HepG2 (cell line): ENCODE measurements around the gene ANAPC1. TPM values are rescaled to one million over a fixed set of nuclear protein-coding genes. Genes with fewer than 3 reads are reported as not detected.

Source experiments
- ARID2 ChIP-seq: sonication (generic); formaldehyde crosslinking; IDR thresholded peaks from 2 replicates; pipeline ENCODE4 v1.8.1; 2022; ENCODE audit warnings: mild to moderate bottlenecking, missing genetic modification reagents, borderline replicate concordance
- FOSL2 ChIP-seq: sonication (generic); formaldehyde crosslinking; IDR thresholded peaks from 2 replicates; pipeline ENCODE4 v1.4.0; 2020; ENCODE audit warnings: missing genetic modification reagents
- GTF3A ChIP-seq: sonication (generic); formaldehyde crosslinking; conservative IDR thresholded peaks from 2 replicates; pipeline ENCODE4 v1.4.0; 2020; ENCODE audit warnings: mild to moderate bottlenecking, missing genetic modification reagents
- JARID2 ChIP-seq: sonication (generic); formaldehyde crosslinking; IDR thresholded peaks from 2 replicates; pipeline ENCODE4 v1.8.1; 2023; ENCODE audit warnings: missing genetic modification reagents, inconsistent platforms; ENCODE audit not compliant: insufficient replicate concordance
- JUN ChIP-seq: sonication (generic); formaldehyde crosslinking; IDR thresholded peaks from 2 replicates; pipeline ENCODE4 v1.4.0; 2020; ENCODE audit warnings: mild to moderate bottlenecking, missing genetic modification reagents
- KDM5B ChIP-seq: sonication (generic); formaldehyde crosslinking; IDR thresholded peaks from 2 replicates; pipeline ENCODE4 v1.4.0; 2020; ENCODE audit warnings: missing genetic modification reagents, mild to moderate bottlenecking, borderline replicate concordance
- MAF1 ChIP-seq: sonication (generic); formaldehyde crosslinking; IDR thresholded peaks from 2 replicates; pipeline ENCODE4 v1.5.0; 2020; ENCODE audit warnings: missing genetic modification reagents, borderline replicate concordance
- REPIN1 ChIP-seq: sonication (generic); formaldehyde crosslinking; IDR thresholded peaks from 2 replicates; pipeline ENCODE4 v1.8.0; 2022; ENCODE audit warnings: missing genetic modification reagents, low read depth, mild to moderate bottlenecking, borderline replicate concordance
- SRSF1 ChIP-seq: fragments of 200-400 bp; formaldehyde crosslinking; optimal IDR thresholded peaks from 2 replicates; pipeline ENCODE3; 2017; ENCODE audit warnings: mild to moderate bottlenecking, low read depth, low read length, moderate library complexity
- ZNF672 ChIP-seq: sonication (generic); formaldehyde crosslinking; IDR thresholded peaks from 2 replicates; pipeline ENCODE4 v1.8.1; 2022; ENCODE audit warnings: missing genetic modification reagents
- ZNF737 ChIP-seq: sonication (generic); formaldehyde crosslinking; IDR thresholded peaks from 2 replicates; pipeline ENCODE4 v1.5.0; 2020; ENCODE audit warnings: missing genetic modification reagents, mild to moderate bottlenecking, borderline replicate concordance
- polyA plus RNA-seq, 8 experiments: library from polyadenylated mRNA; depleted of rRNA in 3 of 8; stranded (reverse) in 7 of 8; unstranded in 1 of 8; fragments of >200 nt; fragmentation: Illumina TruSeq in 4 of 8; extraction: Trizol in 4 of 8; gene quantifications; 2 replicates each; pipeline versions ENCODE4 v1.2.1 to v1.2.3, GENCODE V29; 2011 to 2016; ENCODE audit warnings: low read depth in 4 of 8, missing spikeins in 1 of 8, mixed read lengths in 1 of 8; ENCODE audit not compliant: insufficient read depth in 1 of 8
- total RNA-seq, 5 experiments: library from RNA; depleted of rRNA; stranded (reverse); fragments of >200 nt; fragmentation: Illumina TruSeq; extraction: Trizol; gene quantifications; 2 replicates each; pipeline ENCODE4 v1.2.3, GENCODE V29; 2016; ENCODE audit warnings: low read depth in 1 of 5
- TF ChIP-seq, protein P1 (sequence below): sonication (generic); formaldehyde crosslinking; conservative IDR thresholded peaks from 2 replicates; pipeline ENCODE4 v1.4.0; 2020; ENCODE audit warnings: missing genetic modification reagents
- TF ChIP-seq, protein P2 (sequence below): IDR thresholded peaks from 2 replicates; pipeline ENCODE4 v1.6.1; 2016; ENCODE audit warnings: missing biosample characterization, missing genetic modification reagents, low read depth
- TF ChIP-seq, protein P3 (sequence below): sonication (generic); formaldehyde crosslinking; IDR thresholded peaks from 2 replicates; pipeline ENCODE4 v1.9.0; 2021; ENCODE audit warnings: mild to moderate bottlenecking, missing genetic modification reagents
- TF ChIP-seq, protein P4 (sequence below): sonication (generic); formaldehyde crosslinking; IDR thresholded peaks from 2 replicates; pipeline ENCODE4 v1.4.0; 2020; ENCODE audit warnings: missing genetic modification reagents

The ANAPC1 gene
- total and polyA plus RNA-seq, 2 of the 13 experiments (the other 11 are each of a cell fraction or from before 2014, with no cell fraction given): 50.0 to 89.7 TPM

DNA sequence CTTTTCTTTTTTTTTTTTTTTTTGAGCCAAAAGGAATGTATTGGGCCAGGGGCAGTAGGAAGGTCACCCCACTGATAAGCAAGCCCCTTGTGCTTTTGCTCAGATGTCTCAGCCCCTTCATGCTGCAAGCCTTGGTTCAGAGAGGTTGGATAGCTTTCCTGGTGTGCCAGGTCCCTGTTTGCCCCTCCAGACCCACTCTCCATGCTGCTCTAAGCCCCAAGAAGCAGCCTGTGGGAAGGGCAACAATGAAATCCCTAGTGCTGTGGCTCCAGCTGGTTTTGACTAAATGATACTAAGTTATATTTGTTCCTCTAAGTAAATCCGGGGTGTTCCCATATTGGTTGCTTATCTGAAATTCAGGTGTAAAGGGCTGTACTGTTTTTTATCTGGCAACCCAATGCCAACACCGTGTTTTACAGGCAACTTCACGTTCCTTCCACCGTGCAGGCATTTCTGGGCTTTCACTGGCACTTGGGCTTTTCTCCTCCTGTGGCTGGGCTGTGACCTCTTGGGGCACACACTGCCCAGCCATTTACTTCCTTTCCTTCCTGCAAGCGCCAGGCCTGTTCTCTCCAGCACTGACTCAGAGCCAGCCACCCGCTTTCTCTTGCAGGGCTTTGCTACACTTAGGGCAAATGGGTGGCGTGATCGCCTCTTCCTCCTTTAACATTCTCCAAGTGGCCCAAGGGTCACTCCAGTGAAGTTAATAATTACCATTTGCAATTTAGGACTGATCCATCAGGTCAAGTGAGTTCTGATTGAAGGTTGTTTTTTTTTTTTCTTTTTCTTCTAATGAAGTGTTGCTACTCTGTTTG is 36.0 kb upstream of the ANAPC1 start (continued):
- TF ChIP-seq, protein P1, sequence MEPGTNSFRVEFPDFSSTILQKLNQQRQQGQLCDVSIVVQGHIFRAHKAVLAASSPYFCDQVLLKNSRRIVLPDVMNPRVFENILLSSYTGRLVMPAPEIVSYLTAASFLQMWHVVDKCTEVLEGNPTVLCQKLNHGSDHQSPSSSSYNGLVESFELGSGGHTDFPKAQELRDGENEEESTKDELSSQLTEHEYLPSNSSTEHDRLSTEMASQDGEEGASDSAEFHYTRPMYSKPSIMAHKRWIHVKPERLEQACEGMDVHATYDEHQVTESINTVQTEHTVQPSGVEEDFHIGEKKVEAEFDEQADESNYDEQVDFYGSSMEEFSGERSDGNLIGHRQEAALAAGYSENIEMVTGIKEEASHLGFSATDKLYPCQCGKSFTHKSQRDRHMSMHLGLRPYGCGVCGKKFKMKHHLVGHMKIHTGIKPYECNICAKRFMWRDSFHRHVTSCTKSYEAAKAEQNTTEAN (CRISPR knock-in tag): peak; percentile 68; the same call in 1 of the 2 replicates
- TF ChIP-seq FOSL2 (peak; percentile 82), ZNF672 (CRISPR knock-in tag) (no peak), JARID2 (CRISPR knock-in tag) (no peak), SRSF1 (no peak), MAF1 (no peak), ZNF737 (CRISPR knock-in tag) (no peak), REPIN1 (CRISPR knock-in tag) (peak; percentile 83), KDM5B (CRISPR knock-in tag) (peak; percentile 13; the same call in 1 of the 2 replicates), JUN (CRISPR knock-in tag) (0 out of 2 replicates have a peak, but pooled peaks have one; percentile 47), GTF3A (no peak), ARID2 (CRISPR knock-in tag) (no peak)
- TF ChIP-seq, protein P2, sequence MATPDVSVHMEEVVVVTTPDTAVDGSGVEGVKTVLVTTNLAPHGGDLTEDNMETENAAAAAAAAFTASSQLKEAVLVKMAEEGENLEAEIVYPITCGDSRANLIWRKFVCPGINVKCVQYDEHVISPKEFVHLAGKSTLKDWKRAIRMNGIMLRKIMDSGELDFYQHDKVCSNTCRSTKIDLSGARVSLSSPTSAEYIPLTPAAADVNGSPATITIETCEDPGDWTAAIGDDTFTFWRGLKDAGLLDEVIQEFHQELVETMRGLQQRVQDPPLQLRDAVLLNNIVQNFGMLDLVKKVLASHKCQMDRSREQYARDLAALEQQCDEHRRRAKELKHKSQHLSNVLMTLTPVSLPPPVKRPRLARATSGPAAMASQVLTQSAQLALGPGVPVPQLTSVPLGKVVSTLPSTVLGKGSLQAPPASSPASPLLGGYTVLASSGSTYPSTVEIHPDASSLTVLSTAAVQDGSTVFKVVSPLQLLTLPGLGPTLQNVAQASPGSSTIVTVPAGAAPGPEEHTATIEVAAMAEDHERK (CRISPR knock-in tag): no peak
- TF ChIP-seq, protein P3, sequence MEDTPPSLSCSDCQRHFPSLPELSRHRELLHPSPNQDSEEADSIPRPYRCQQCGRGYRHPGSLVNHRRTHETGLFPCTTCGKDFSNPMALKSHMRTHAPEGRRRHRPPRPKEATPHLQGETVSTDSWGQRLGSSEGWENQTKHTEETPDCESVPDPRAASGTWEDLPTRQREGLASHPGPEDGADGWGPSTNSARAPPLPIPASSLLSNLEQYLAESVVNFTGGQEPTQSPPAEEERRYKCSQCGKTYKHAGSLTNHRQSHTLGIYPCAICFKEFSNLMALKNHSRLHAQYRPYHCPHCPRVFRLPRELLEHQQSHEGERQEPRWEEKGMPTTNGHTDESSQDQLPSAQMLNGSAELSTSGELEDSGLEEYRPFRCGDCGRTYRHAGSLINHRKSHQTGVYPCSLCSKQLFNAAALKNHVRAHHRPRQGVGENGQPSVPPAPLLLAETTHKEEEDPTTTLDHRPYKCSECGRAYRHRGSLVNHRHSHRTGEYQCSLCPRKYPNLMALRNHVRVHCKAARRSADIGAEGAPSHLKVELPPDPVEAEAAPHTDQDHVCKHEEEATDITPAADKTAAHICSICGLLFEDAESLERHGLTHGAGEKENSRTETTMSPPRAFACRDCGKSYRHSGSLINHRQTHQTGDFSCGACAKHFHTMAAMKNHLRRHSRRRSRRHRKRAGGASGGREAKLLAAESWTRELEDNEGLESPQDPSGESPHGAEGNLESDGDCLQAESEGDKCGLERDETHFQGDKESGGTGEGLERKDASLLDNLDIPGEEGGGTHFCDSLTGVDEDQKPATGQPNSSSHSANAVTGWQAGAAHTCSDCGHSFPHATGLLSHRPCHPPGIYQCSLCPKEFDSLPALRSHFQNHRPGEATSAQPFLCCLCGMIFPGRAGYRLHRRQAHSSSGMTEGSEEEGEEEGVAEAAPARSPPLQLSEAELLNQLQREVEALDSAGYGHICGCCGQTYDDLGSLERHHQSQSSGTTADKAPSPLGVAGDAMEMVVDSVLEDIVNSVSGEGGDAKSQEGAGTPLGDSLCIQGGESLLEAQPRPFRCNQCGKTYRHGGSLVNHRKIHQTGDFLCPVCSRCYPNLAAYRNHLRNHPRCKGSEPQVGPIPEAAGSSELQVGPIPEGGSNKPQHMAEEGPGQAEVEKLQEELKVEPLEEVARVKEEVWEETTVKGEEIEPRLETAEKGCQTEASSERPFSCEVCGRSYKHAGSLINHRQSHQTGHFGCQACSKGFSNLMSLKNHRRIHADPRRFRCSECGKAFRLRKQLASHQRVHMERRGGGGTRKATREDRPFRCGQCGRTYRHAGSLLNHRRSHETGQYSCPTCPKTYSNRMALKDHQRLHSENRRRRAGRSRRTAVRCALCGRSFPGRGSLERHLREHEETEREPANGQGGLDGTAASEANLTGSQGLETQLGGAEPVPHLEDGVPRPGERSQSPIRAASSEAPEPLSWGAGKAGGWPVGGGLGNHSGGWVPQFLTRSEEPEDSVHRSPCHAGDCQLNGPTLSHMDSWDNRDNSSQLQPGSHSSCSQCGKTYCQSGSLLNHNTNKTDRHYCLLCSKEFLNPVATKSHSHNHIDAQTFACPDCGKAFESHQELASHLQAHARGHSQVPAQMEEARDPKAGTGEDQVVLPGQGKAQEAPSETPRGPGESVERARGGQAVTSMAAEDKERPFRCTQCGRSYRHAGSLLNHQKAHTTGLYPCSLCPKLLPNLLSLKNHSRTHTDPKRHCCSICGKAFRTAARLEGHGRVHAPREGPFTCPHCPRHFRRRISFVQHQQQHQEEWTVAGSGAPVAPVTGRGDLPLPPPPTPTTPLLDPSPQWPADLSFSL (CRISPR knock-in tag): no peak
- TF ChIP-seq, protein P4, sequence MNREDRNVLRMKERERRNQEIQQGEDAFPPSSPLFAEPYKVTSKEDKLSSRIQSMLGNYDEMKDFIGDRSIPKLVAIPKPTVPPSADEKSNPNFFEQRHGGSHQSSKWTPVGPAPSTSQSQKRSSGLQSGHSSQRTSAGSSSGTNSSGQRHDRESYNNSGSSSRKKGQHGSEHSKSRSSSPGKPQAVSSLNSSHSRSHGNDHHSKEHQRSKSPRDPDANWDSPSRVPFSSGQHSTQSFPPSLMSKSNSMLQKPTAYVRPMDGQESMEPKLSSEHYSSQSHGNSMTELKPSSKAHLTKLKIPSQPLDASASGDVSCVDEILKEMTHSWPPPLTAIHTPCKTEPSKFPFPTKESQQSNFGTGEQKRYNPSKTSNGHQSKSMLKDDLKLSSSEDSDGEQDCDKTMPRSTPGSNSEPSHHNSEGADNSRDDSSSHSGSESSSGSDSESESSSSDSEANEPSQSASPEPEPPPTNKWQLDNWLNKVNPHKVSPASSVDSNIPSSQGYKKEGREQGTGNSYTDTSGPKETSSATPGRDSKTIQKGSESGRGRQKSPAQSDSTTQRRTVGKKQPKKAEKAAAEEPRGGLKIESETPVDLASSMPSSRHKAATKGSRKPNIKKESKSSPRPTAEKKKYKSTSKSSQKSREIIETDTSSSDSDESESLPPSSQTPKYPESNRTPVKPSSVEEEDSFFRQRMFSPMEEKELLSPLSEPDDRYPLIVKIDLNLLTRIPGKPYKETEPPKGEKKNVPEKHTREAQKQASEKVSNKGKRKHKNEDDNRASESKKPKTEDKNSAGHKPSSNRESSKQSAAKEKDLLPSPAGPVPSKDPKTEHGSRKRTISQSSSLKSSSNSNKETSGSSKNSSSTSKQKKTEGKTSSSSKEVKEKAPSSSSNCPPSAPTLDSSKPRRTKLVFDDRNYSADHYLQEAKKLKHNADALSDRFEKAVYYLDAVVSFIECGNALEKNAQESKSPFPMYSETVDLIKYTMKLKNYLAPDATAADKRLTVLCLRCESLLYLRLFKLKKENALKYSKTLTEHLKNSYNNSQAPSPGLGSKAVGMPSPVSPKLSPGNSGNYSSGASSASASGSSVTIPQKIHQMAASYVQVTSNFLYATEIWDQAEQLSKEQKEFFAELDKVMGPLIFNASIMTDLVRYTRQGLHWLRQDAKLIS (CRISPR knock-in tag): peak; percentile 61; the same call in 1 of the 2 replicates
